Muscle of leg (tissue), 11 donors: Measurements from ENCODE around the gene ATG2B. TPM values are rescaled to one million over a fixed set of nuclear protein-coding genes. Genes with fewer than 3 reads are reported as not detected.
A peak's percentile ranks its signal among the peaks of the same experiment; 100 is the strongest.

ENCODE experiments used
- DNase-seq: peaks from one replicate; pipeline ENCODE4 v3.0.0; 2013
- H3K27ac ChIP-seq: one replicate; pipeline ENCODE4 v1.5.1; 2013; ENCODE audit warnings: mild to moderate bottlenecking, low read length, control low read depth
- H3K27me3 ChIP-seq: one replicate; pipeline ENCODE4 v1.6.1; 2013; ENCODE audit warnings: low read length; ENCODE audit not compliant: control insufficient read depth, insufficient read depth
- H3K36me3 ChIP-seq: one replicate; pipeline ENCODE4 v1.6.1; 2013; ENCODE audit warnings: low read length; ENCODE audit not compliant: control insufficient read depth, insufficient read depth
- H3K4me1 ChIP-seq: one replicate; pipeline ENCODE4 v1.6.1; 2013; ENCODE audit warnings: low read length; ENCODE audit not compliant: control insufficient read depth, insufficient read depth
- H3K4me3 ChIP-seq: one replicate; pipeline ENCODE4 v1.5.1; 2013; ENCODE audit warnings: low read length, control low read depth
- H3K9me3 ChIP-seq: replicated peaks from 2 replicates; pipeline ENCODE4 v1.6.1; 2013; ENCODE audit warnings: low read depth, low read length; ENCODE audit not compliant: control insufficient read depth
- WGBS: methylation state at CpG from one replicate; pipeline ENCODE4 v1.1.5; 2013; ENCODE audit warnings: missing lambda C conversion rate; ENCODE audit not compliant: insufficient coverage; 5-methylcytosine and 5-hydroxymethylcytosine counted together
- polyA plus RNA-seq, 8 donors: library from polyadenylated mRNA; unstranded; fragments of 120-200 nt; gene quantifications; one replicate each; pipeline versions ENCODE4 v1.2.1 to v1.2.3, GENCODE V29; 2013; ENCODE audit warnings: inconsistent platforms in 1 of 8, low replicate concordance in 1 of 8; ENCODE audit not compliant: insufficient read length in 8 of 8, insufficient read depth in 1 of 8
- total RNA-seq: library from RNA; stranded (reverse); fragments of 120-200 nt; gene quantifications from one replicate; pipeline ENCODE4 v1.2.4, GENCODE V29; 2013

Gene ATG2B
- total and polyA plus RNA-seq, 9 donors = 12.5 to 17.8 (median 14.5) TPM

GRCh38 chr14:96383445-96383844 lies 20.3 kb upstream of the ATG2B start:
- H3K9me3 ChIP-seq = no peaks in the 10 kb centered on the region
- H3K27ac ChIP-seq = no peak overlapping the region
- no peak for DNase-seq
- no peaks in the 10 kb centered on the region for H3K4me1 ChIP-seq
- WGBS = no CpG with 5 or more reads among the region's 2 CpGs
- peaks cover 9% of the 10 kb centered on the region for H3K36me3 ChIP-seq
- H3K4me3 ChIP-seq = no peak overlapping the region
- H3K27me3 ChIP-seq = no peaks in the 10 kb centered on the region

DNA sequence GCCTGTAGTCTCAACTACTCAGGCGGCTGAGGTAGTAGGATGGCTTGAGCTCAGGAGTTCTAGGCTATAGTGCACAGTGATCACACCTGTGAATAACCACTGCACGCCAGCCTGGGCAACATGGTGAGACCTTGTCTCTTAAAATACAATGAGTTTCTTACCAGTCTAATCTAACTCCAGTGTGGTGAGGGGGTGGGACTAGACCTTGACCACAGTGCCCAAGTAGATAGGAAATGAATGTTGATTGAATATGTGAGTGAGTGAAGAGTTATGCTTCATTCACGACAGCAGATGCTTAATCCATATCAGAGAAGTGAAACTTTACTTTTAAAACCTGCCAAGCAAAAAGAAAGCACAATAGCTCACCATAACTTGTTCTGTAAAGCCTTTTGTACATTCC lies 17.6 kb upstream of the ATG2B start:
- H3K9me3 ChIP-seq = no peaks in the 10 kb centered on the region
- DNase-seq = no peak
- no peak overlapping the region for H3K27ac ChIP-seq
- 100% methylated on average over 1 of the region's 3 CpGs for WGBS
- H3K36me3 ChIP-seq = peaks cover 9% of the 10 kb centered on the region
- no peak overlapping the region for H3K4me3 ChIP-seq
- H3K4me1 ChIP-seq = no peaks in the 10 kb centered on the region
- H3K27me3 ChIP-seq = no peaks in the 10 kb centered on the region

- no peak for DNase-seq
- 94% methylated on average over 2 of the region's 3 CpGs for WGBS
- Histone ChIP-seq H3K9me3 (no peaks in the 10 kb centered on the region), H3K27me3 (no peaks in the 10 kb centered on the region), H3K4me1 (no peaks in the 10 kb centered on the region), H3K4me3 (no peak overlapping the region), H3K27ac (no peak overlapping the region), H3K36me3 (no peaks in the 10 kb centered on the region)
Observed at GRCh38 chr14:96376093-96376492, 13.0 kb upstream of the ATG2B start.

DNA sequence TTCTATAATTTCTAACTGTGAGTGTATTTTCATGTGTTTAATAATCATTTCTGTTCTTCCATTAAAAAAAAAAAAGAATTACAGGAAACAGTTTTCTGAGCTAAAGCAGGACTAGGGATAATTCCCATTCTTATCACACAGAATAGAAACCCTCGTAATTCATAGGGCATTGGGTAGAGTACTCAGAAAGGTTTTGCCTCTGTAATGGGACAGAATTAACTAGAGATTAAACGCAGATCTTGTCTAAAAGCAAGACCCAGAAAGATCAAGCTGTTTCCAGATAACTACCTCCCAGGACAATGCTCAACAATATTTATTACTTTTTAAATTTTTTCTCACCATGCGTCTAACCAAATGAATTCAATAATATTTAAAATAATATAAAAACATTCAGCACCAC lies 10.4 kb upstream of the ATG2B start:
- no peaks in the 10 kb centered on the region for H3K9me3 ChIP-seq

GRCh38 chr14:96370528-96370927 lies 7.4 kb upstream of the ATG2B start:
- 90% methylated on average over 3 of the region's 5 CpGs for WGBS
- H3K27me3 ChIP-seq = no peaks in the 10 kb centered on the region

More for the DNA sequence above, 10.4 kb upstream of the ATG2B start:
- no CpG with 5 or more reads among the region's 3 CpGs for WGBS
- Histone ChIP-seq H3K27ac (no peak overlapping the region), H3K36me3 (no peaks in the 10 kb centered on the region), H3K4me1 (no peaks in the 10 kb centered on the region), H3K4me3 (no peak overlapping the region), H3K27me3 (no peaks in the 10 kb centered on the region)
- no peak for DNase-seq

GRCh38 chr14:96368534-96368933 lies 5.4 kb upstream of the ATG2B start:
- Histone ChIP-seq H3K36me3 (no peaks in the 10 kb centered on the region), H3K27me3 (no peaks in the 10 kb centered on the region), H3K4me3 (no peak overlapping the region), H3K27ac (no peak overlapping the region), H3K4me1 (peaks cover 3% of the 10 kb centered on the region), H3K9me3 (no peaks in the 10 kb centered on the region)
- DNase-seq = no peak
- WGBS = 92% methylated on average over 1 of the region's 1 CpG

More at GRCh38 chr14:96370528-96370927, 7.4 kb upstream of the ATG2B start:
- H3K9me3 ChIP-seq = no peaks in the 10 kb centered on the region
- H3K36me3 ChIP-seq = no peaks in the 10 kb centered on the region
- H3K27ac ChIP-seq = no peak overlapping the region
- DNase-seq = no peak
- no peak overlapping the region for H3K4me3 ChIP-seq
- no peaks in the 10 kb centered on the region for H3K4me1 ChIP-seq

GRCh38 chr14:96364962-96365361 lies 1.8 kb upstream of the ATG2B start:
- Histone ChIP-seq H3K9me3 (no peaks in the 10 kb centered on the region), H3K4me1 (peaks cover 9% of the 10 kb centered on the region), H3K27me3 (no peaks in the 10 kb centered on the region), H3K27ac (no peak overlapping the region), H3K4me3 (no peak overlapping the region), H3K36me3 (no peaks in the 10 kb centered on the region)
- 78% methylated on average over 1 of the region's 1 CpG for whole genome bisulfite sequencing
- DNase-seq = no peak

GRCh38 chr14:96363751-96364336 lies 703 bp upstream of the ATG2B start:
- DNase-seq = peak; percentile 37
- H3K9me3 ChIP-seq = no peaks in the 10 kb centered on the region
- H3K36me3 ChIP-seq = no peaks in the 10 kb centered on the region
- WGBS = under 1% methylated on average over 33 of the region's 38 CpGs
- peak overlapping the region; percentile 83 for H3K4me3 ChIP-seq
- H3K4me1 ChIP-seq = peaks cover 9% of the 10 kb centered on the region
- H3K27ac ChIP-seq = peak overlapping the region; percentile 45
- no peaks in the 10 kb centered on the region for H3K27me3 ChIP-seq

GRCh38 chr14:96362071-96362964 lies 823 bp downstream of the ATG2B start:
- 3% methylated on average over 24 of the region's 27 CpGs for WGBS
- Histone ChIP-seq H3K4me1 (peaks cover 9% of the 10 kb centered on the region), H3K4me3 (peak overlapping the region; percentile 94)

DNA sequence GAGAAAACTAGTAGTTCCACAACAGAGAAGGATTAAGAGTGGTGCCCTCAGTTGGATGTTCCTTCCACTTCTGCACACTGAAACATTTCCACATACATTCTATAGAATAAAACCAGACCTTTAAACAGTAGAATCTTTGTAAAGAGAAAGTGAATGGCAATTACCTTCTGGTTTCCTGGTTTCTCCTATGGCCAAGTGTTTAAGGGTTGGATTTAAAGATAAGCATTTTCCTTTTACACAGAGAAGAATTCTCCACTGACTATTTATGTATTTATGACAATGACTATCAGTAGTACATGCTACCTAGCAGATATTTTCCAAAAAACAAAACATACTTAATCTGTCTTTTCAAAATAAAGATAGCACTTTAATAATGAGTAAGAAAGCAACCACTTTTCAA lies 3.2 kb downstream of the ATG2B start:
- H3K27me3 ChIP-seq = no peaks in the 10 kb centered on the region
- DNase-seq = no peak
- H3K4me3 ChIP-seq = no peak overlapping the region
- no peaks in the 10 kb centered on the region for H3K9me3 ChIP-seq
- no peak overlapping the region for H3K27ac ChIP-seq
- H3K4me1 ChIP-seq = peaks cover 9% of the 10 kb centered on the region
- H3K36me3 ChIP-seq = no peaks in the 10 kb centered on the region

More at GRCh38 chr14:96362071-96362964, 823 bp downstream of the ATG2B start:
- Histone ChIP-seq H3K27me3 (no peaks in the 10 kb centered on the region), H3K36me3 (no peaks in the 10 kb centered on the region), H3K9me3 (no peaks in the 10 kb centered on the region), H3K27ac (peak overlapping the region; percentile 94)
- DNase-seq = peak; percentile 72
